Measurements from ENCODE around the gene MAEA.

The MAEA gene

GRCh38 chr4:1300466-1301455, 11.1 kb downstream of the MAEA start:
- Histone ChIP-seq H3K27ac (ENCODE audit: low read depth, low read length) (no peak overlapping the region), H3K9me2 (replicated peaks; ENCODE audit: control insufficient read depth, low read length) (no peaks in the 10 kb centered on the region), H3K36me3 (ENCODE audit: control insufficient read depth, low read length) (peaks cover 50% of the 10 kb centered on the region), H3F3A (ENCODE audit: control insufficient read depth, insufficient read depth) (no peaks in the 10 kb centered on the region; the same call in 1 of the 2 replicates), H3K4me2 (ENCODE audit: low read length) (no peak overlapping the region), H3K4me3 (ENCODE audit: low read length) (no peak overlapping the region), H3K79me2 (ENCODE audit: control insufficient read depth, low read length) (peaks cover 93% of the 10 kb centered on the region), H4K20me1 (ENCODE audit: control insufficient read depth, insufficient read depth, low read depth, low read length) (peaks cover 6% of the 10 kb centered on the region), H3K4me1 (ENCODE audit: control insufficient read depth, low read length) (no peaks in the 10 kb centered on the region), H3K27me3 (ENCODE audit: control insufficient read depth, low read length) (no peaks in the 10 kb centered on the region), H3K9me3 (ENCODE audit: control insufficient read depth, insufficient read depth, low read length) (no peaks in the 10 kb centered on the region)
- TF ChIP-seq CTCF (IDR thresholded peaks at IDR 0.05; ENCODE audit: low read depth, low read length, poor library complexity, severe bottlenecking) (no peak), EZH2phosphoT487 (IDR thresholded peaks at IDR 0.05; ENCODE audit: borderline replicate concordance, low read length) (no peak)

GRCh38 chr4:1302159-1302558, 12.5 kb downstream of the MAEA start:
- Histone ChIP-seq H3K79me2 (ENCODE audit: control insufficient read depth, low read length) (peaks cover 95% of the 10 kb centered on the region), H3K4me3 (ENCODE audit: low read length) (no peak overlapping the region), H3K27ac (ENCODE audit: low read depth, low read length) (no peak overlapping the region), H3K4me1 (ENCODE audit: control insufficient read depth, low read length) (no peaks in the 10 kb centered on the region), H3K36me3 (ENCODE audit: control insufficient read depth, low read length) (peaks cover 42% of the 10 kb centered on the region), H3K27me3 (ENCODE audit: control insufficient read depth, low read length) (no peaks in the 10 kb centered on the region), H4K20me1 (ENCODE audit: control insufficient read depth, insufficient read depth, low read depth, low read length) (peaks cover 6% of the 10 kb centered on the region), H3K9me3 (ENCODE audit: control insufficient read depth, insufficient read depth, low read length) (no peaks in the 10 kb centered on the region), H3K4me2 (ENCODE audit: low read length) (no peak overlapping the region), H3F3A (ENCODE audit: control insufficient read depth, insufficient read depth) (no peaks in the 10 kb centered on the region; the same call in 1 of the 2 replicates), H3K9me2 (replicated peaks; ENCODE audit: control insufficient read depth, low read length) (no peaks in the 10 kb centered on the region)
- TF ChIP-seq EZH2phosphoT487 (IDR thresholded peaks at IDR 0.05; ENCODE audit: borderline replicate concordance, low read length) (no peak), CTCF (IDR thresholded peaks at IDR 0.05; ENCODE audit: low read depth, low read length, poor library complexity, severe bottlenecking) (no peak)

GRCh38 chr4:1305261-1305711, 15.6 kb downstream of the MAEA start:
- Histone ChIP-seq H3K4me1 (ENCODE audit: control insufficient read depth, low read length) (peaks cover 5% of the 10 kb centered on the region; the same call in 1 of the 2 replicates), H3K27ac (ENCODE audit: low read depth, low read length) (no peak overlapping the region), H3K79me2 (ENCODE audit: control insufficient read depth, low read length) (peaks cover 97% of the 10 kb centered on the region), H3K27me3 (ENCODE audit: control insufficient read depth, low read length) (no peaks in the 10 kb centered on the region), H3K4me2 (ENCODE audit: low read length) (no peak overlapping the region), H3K9me3 (ENCODE audit: control insufficient read depth, insufficient read depth, low read length) (no peaks in the 10 kb centered on the region), H3F3A (ENCODE audit: control insufficient read depth, insufficient read depth) (no peaks in the 10 kb centered on the region; the same call in 1 of the 2 replicates), H3K36me3 (ENCODE audit: control insufficient read depth, low read length) (peaks cover 24% of the 10 kb centered on the region), H3K4me3 (ENCODE audit: low read length) (no peak overlapping the region), H3K9me2 (replicated peaks; ENCODE audit: control insufficient read depth, low read length) (no peaks in the 10 kb centered on the region), H4K20me1 (ENCODE audit: control insufficient read depth, insufficient read depth, low read depth, low read length) (peaks cover 18% of the 10 kb centered on the region)
- TF ChIP-seq EZH2phosphoT487 (IDR thresholded peaks at IDR 0.05; ENCODE audit: borderline replicate concordance, low read length) (no peak), CTCF (IDR thresholded peaks at IDR 0.05; ENCODE audit: low read depth, low read length, poor library complexity, severe bottlenecking) (no peak)

All from DOHH2 (cell line).